WI38 (cell line): ENCODE measurements around the gene FAM8A1.

Experiments used
- H3K4me3 ChIP-seq: 2 replicates; pipeline ENCODE4 v1.5.1; 2011; ENCODE audit warnings: low read depth, mild to moderate bottlenecking, control low read depth, low read length
- CTCF ChIP-seq: IDR thresholded peaks from 2 replicates; pipeline ENCODE4 v1.5.1; 2012; ENCODE audit warnings: low read depth, mild to moderate bottlenecking, control low read depth, low read length

Gene FAM8A1

GRCh38 chr6:17628873-17629272, 28.8 kb downstream of the FAM8A1 start:
- no peak overlapping the region for H3K4me3 ChIP-seq
- TF ChIP-seq CTCF = no peak

GRCh38 chr6:17629824-17630510, 29.9 kb downstream of the FAM8A1 start:
- no peak overlapping the region for H3K4me3 ChIP-seq
- no peak for TF ChIP-seq CTCF

- H3K4me3 ChIP-seq = no peak overlapping the region
- TF ChIP-seq CTCF = no peak
Observed at GRCh38 chr6:17630511-17631073, 30.5 kb downstream of the FAM8A1 start.

GRCh38 chr6:17632934-17633333, 32.8 kb downstream of the FAM8A1 start:
- H3K4me3 ChIP-seq = no peak overlapping the region
- no peak for TF ChIP-seq CTCF

GRCh38 chr6:17633465-17634188, 33.5 kb downstream of the FAM8A1 start:
- no peak overlapping the region for H3K4me3 ChIP-seq
- TF ChIP-seq CTCF = no peak

- H3K4me3 ChIP-seq = no peak overlapping the region
- TF ChIP-seq CTCF = no peak
Observed at GRCh38 chr6:17635568-17635967, 35.5 kb downstream of the FAM8A1 start.

GRCh38 chr6:17638212-17638715, 38.2 kb downstream of the FAM8A1 start:
- TF ChIP-seq CTCF = no peak
- no peak overlapping the region for H3K4me3 ChIP-seq
